Kidney (tissue), 14 donors: ENCODE measurements around the gene IQCB1. TPM values are rescaled to one million over a fixed set of nuclear protein-coding genes. Genes with fewer than 3 reads are reported as not detected.
A peak's percentile ranks its signal among the peaks of the same experiment; 100 is the strongest.

Experiments
- DNase-seq, 5 donors: peaks; one replicate each; pipeline ENCODE4 v3.0.0-alpha.2; 2013 to 2020
- FAIRE-seq: peaks from 2 replicates; lab custom pipeline; 2012; peaks lifted over from hg19 to GRCh38; lab: Jason Lieb, UNC
- H3K27ac ChIP-seq, 2 donors: one replicate each; pipeline ENCODE4 v1.7.0; 2013; ENCODE audit warnings: low read depth in 2 of 2, low read length in 2 of 2, inconsistent platforms in 1 of 2
- H3K27me3 ChIP-seq: one replicate; pipeline ENCODE4 v1.7.1; 2013; ENCODE audit warnings: low read length, inconsistent platforms; ENCODE audit not compliant: control insufficient read depth, insufficient read depth
- H3K36me3 ChIP-seq, 3 donors: one replicate each; pipeline versions ENCODE4 v1.7.0 to v1.7.1; 2013; ENCODE audit warnings: low read length in 3 of 3, control low read depth in 1 of 3, inconsistent platforms in 1 of 3; ENCODE audit not compliant: insufficient read depth in 3 of 3, control insufficient read depth in 2 of 3
- H3K4me1 ChIP-seq, 3 donors: one replicate each; pipeline versions ENCODE4 v1.7.0 to v1.7.1; 2013; ENCODE audit warnings: low read length in 3 of 3, inconsistent platforms in 1 of 3, low read depth in 1 of 3; ENCODE audit not compliant: control insufficient read depth in 2 of 3, insufficient read depth in 2 of 3
- H3K4me3 ChIP-seq, 3 donors: one replicate each; pipeline versions ENCODE4 v1.7.0 to v1.8.1; 2013; ENCODE audit warnings: low read length in 3 of 3, control low read depth in 1 of 3, inconsistent platforms in 1 of 3
- H3K9ac ChIP-seq, 3 donors: one replicate each; pipeline versions ENCODE4 v1.7.0 to v1.7.1; 2013; ENCODE audit warnings: low read length in 3 of 3, control low read depth in 1 of 3, inconsistent platforms in 1 of 3
- H3K9me3 ChIP-seq, 3 donors: one replicate each; pipeline versions ENCODE4 v1.7.0 to v1.7.1; 2013; ENCODE audit warnings: low read length in 3 of 3, control low read depth in 1 of 3, inconsistent platforms in 1 of 3; ENCODE audit not compliant: control insufficient read depth in 2 of 3, insufficient read depth in 1 of 3
- intact Hi-C: fragments of 100-400 bp; cut with DNase I; formaldehyde crosslinking; loops from one replicate; pipeline ENCODE4 v1.11.1; 2022
- polyA plus RNA-seq: library from polyadenylated mRNA; stranded (reverse); fragments of 350-450 nt; fragmentation: Illumina TruSeq; extraction: RNeasy Lipid Tissue Mini Kit (QIAGEN cat#74804); gene quantifications from one replicate; pipeline ENCODE4 v1.2.3, GENCODE V29; 2014; ENCODE audit warnings: low read depth, low replicate concordance; ENCODE audit not compliant: insufficient read depth
- total RNA-seq: library from RNA; stranded (reverse); fragmentation: NEBNext Ultra II Directional; extraction: Animal tissue kit (Norgen Biotek cat#: 25700); gene quantifications from one replicate; pipeline ENCODE4 v1.2.1, GENCODE V29; 2021
- TF ChIP-seq, protein P1 (sequence below): IDR thresholded peaks from 3 replicates; pipeline ENCODE4 v1.5.1; 2012; ENCODE audit warnings: mild to moderate bottlenecking, moderate library complexity, borderline replicate concordance; ENCODE audit not compliant: insufficient read depth; ENCODE audit errors: extremely low read depth
- donor health status: control.
- donor health status: control.
- donor health status: control.
- donor health status: control.
- donor health status: control.
- donor health status: DM: yes; HTN: yes; CAD: no.
- donor health status: Normal renal cell carcinoma (clear cell type).

The IQCB1 gene
- total and polyA plus RNA-seq, 2 donors from 2014 or later: 12.9 to 16.9 TPM

DNA sequence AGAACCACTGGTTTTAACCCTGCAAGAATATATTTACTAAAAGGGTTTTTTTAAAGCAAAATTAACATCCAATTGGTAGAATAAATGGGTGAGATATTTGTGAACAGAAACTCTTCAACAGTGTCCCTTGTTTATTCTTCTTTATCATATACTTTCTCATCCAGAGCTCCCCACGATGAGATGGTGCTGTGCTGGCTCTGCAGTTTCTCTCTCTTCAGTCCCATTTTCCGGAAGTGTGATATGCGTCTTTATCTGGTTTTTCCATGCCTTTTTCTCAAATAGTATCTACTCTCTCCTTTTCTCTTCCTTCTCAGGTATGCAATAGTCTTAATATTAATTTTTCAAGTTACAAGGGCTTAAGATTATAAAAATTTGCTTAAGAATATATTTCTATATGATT is 1.6 kb upstream of the IQCB1 start:
- Histone ChIP-seq H3K9me3 (no peaks in the 10 kb centered on the region), H3K4me1 (peaks cover 2 to 5% (median 4%) of the 10 kb centered on the region in 3 donors), H3K9ac (no peak overlapping the region), H3K27ac (no peak overlapping the region), H3K27me3 (no peaks in the 10 kb centered on the region), H3K4me3 (peak overlapping the region in 1 of 3 donors; percentile 91), H3K36me3 (no peaks in the 10 kb centered on the region)
- intact Hi-C loops: no loop called here
- TF ChIP-seq, protein P1, sequence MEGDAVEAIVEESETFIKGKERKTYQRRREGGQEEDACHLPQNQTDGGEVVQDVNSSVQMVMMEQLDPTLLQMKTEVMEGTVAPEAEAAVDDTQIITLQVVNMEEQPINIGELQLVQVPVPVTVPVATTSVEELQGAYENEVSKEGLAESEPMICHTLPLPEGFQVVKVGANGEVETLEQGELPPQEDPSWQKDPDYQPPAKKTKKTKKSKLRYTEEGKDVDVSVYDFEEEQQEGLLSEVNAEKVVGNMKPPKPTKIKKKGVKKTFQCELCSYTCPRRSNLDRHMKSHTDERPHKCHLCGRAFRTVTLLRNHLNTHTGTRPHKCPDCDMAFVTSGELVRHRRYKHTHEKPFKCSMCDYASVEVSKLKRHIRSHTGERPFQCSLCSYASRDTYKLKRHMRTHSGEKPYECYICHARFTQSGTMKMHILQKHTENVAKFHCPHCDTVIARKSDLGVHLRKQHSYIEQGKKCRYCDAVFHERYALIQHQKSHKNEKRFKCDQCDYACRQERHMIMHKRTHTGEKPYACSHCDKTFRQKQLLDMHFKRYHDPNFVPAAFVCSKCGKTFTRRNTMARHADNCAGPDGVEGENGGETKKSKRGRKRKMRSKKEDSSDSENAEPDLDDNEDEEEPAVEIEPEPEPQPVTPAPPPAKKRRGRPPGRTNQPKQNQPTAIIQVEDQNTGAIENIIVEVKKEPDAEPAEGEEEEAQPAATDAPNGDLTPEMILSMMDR: no peak
- FAIRE-seq: no peak
- DNase-seq: no peak

DNA sequence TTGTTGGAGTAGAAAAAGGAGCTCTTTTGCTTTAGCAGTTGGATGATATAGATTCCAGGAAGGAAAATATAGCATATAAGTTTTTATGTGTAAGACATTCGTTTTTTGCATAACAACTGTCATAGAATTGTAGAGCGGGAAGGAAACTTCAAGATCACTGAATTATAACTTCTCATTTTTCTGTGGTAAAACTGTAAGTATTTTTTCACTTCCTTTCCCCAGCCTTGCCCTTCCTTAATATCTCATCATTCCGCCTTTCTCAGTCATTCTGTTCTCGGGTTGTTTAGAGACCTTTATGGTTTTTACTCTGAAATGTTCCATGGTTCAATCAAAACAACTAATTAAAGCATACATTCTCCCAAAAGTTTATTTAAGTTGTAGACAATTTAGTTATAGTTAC is 1.2 kb upstream of the IQCB1 start:
- Histone ChIP-seq H3K27me3 (no peaks in the 10 kb centered on the region), H3K36me3 (no peaks in the 10 kb centered on the region), H3K27ac (no peak overlapping the region), H3K9me3 (no peaks in the 10 kb centered on the region), H3K9ac (peak overlapping the region in 1 of 3 donors; percentile 84), H3K4me1 (peaks cover 2 to 5% (median 4%) of the 10 kb centered on the region in 3 donors), H3K4me3 (peak overlapping the region in 2 of 3 donors; percentile 81 to 91)
- DNase-seq (no peak), FAIRE-seq (no peak)
- TF ChIP-seq, protein P1: no peak
- intact Hi-C loops: no loop called here

DNA sequence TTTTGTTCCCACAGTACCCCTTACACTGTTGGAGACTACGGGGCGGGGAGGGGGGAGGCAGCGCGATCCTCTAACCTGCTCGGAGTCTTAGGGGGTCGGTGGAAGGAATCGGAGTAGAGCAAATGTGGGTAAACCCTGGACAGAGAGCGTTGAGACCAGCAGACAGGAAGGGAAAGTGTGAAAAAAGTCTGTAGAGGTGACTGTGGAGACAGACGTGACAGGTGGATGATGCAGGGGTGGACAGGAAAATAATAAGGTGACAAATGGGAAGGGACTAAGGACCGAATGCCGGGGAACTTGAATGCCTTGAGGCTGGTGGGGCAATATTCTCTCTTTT is 573 bp upstream of the IQCB1 start:
- Histone ChIP-seq H3K27ac (peak overlapping the region in 1 of 2 donors; percentile 36), H3K4me3 (peak overlapping the region; percentile 81 to 91 (median 89)), H3K9me3 (no peaks in the 10 kb centered on the region), H3K4me1 (peaks cover 2 to 5% (median 4%) of the 10 kb centered on the region in 3 donors), H3K36me3 (no peaks in the 10 kb centered on the region), H3K9ac (peak overlapping the region; percentile 66 to 84 (median 78)), H3K27me3 (no peaks in the 10 kb centered on the region)
- TF ChIP-seq, protein P1: no peak
- no peak for DNase-seq
- intact Hi-C loops: no loop called here
- FAIRE-seq: no peak

DNA sequence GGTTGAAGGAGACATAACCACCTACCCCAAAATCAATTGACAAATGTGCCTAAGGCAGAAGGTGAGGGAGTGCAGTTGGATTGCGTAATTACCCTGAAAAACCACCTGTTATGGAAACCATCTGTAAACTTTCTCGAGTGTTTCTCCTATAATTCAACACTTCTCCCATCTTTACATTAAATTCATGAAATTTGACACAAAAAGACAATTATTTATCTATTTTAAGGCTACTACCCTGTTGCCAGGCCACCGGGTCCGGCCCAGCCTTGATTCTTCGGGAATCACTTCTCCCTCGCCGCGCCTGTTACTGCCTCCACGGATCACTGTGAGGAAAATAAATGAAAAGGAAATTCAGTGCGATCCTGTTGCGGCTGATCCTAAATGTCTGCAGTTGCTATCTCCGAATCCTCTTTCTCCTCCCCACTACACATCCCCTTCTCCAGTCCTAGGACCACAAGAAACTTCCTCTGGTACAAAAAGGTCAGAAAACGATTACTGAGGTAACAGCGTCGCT is 646 bp downstream of the IQCB1 start:
- no peaks in the 10 kb centered on the region for H3K36me3 ChIP-seq
- peak overlapping the region; percentile 89 to 93 (median 91) for H3K4me3 ChIP-seq
- TF ChIP-seq, protein P1: no peak
- FAIRE-seq (no peak), DNase-seq (peak in 2 of 5 donors; percentile 35 to 37)
- H3K27ac ChIP-seq: peak overlapping the region; percentile 6 to 28
- intact Hi-C loops: no loop called here
- H3K4me1 ChIP-seq: peaks cover 2 to 5% (median 4%) of the 10 kb centered on the region in 3 donors
- no peaks in the 10 kb centered on the region for H3K9me3 ChIP-seq
- H3K9ac ChIP-seq: peak overlapping the region; percentile 47 to 95 (median 66)
- H3K27me3 ChIP-seq: no peaks in the 10 kb centered on the region
